ENCODE results near the gene ATRNL1. TPM values are rescaled to one million over a fixed set of nuclear protein-coding genes. Genes with fewer than 3 reads are reported as not detected.

Gene ATRNL1
- total and polyA plus RNA-seq, 2 of the 8 experiments (the other 6 are each of a cell fraction or from before 2014, with no cell fraction given), result 5.1 to 17.6 TPM

DNA sequence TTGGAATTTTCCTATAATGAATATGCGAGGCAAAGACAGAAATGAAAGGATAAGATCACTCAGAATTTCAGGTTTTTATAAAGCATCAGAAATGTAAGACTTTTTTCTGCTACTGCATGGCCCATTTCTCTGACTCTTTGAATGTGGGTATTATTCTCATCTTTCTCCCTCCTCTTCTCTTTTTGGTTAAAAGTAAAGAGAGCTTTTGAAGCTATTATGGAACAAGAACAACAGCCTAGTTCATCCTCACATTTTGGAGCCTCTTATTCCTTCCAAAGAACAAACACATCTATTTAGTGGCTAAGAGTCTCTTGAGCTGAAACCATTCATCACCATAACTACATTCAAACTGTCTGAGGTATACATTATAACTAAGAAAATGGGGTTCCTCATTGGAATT is 19.4 kb upstream of the ATRNL1 start:
- DNase-seq (ENCODE audit: low read depth in 1 of 2, low spot score in 2 of 2) (no peak), FAIRE-seq (no peak)
- Histone ChIP-seq H3K4me3 (ENCODE audit: extremely low read depth in 1 of 4, insufficient read depth in 2 of 4, low read depth in 3 of 4, low read length in 4 of 4) (no peak overlapping the region), H4K5ac (ENCODE audit: insufficient read length, low read depth, low read length) (no peak overlapping the region), H3K23me2 (ENCODE audit: low read depth, low read length) (no peaks in the 10 kb centered on the region), H3K9me3 (ENCODE audit: insufficient read depth in 2 of 2, low read depth in 1 of 2, low read length in 1 of 2) (peaks cover 10 to 12% of the 10 kb centered on the region in 2 experiments; a peak in 3 of 4 replicates), H3K18ac (ENCODE audit: extremely low read depth, low read length) (no peak overlapping the region), H3K27me3 (replicated peaks in 1 of 4; ENCODE audit: control insufficient read depth in 3 of 4, extremely low read depth in 1 of 4, insufficient read depth in 3 of 4, low read length in 3 of 4) (no peaks in the 10 kb centered on the region), H3K36me3 (ENCODE audit: control insufficient read depth in 2 of 4, insufficient read depth in 4 of 4, low read length in 3 of 4) (no peaks in the 10 kb centered on the region), H2BK20ac (ENCODE audit: low read length) (no peak overlapping the region), H4K8ac (ENCODE audit: extremely low read depth, insufficient read depth, low read length) (no peak overlapping the region), H3K4me1 (replicated peaks in 1 of 4; ENCODE audit: control insufficient read depth in 3 of 4, insufficient read depth in 4 of 4, low read length in 3 of 4) (no peaks in the 10 kb centered on the region), H2BK5ac (ENCODE audit: low read depth, low read length) (no peak overlapping the region), H3K27ac (ENCODE audit: low read depth, low read length) (no peak overlapping the region), H3K56ac (replicated peaks; ENCODE audit: insufficient read length, low read depth, low read length) (no peak overlapping the region), H3K4me2 (ENCODE audit: insufficient read depth in 1 of 2, low read depth in 2 of 2, low read length in 2 of 2) (no peak overlapping the region), H3K23ac (ENCODE audit: insufficient read length) (no peak overlapping the region), H3K4ac (replicated peaks; ENCODE audit: insufficient read length, low read depth, low read length) (no peak overlapping the region), H4K91ac (replicated peaks; ENCODE audit: insufficient read length, low read length) (no peak overlapping the region), H3K14ac (ENCODE audit: insufficient read length) (no peak overlapping the region), H2BK120ac (replicated peaks; ENCODE audit: low read depth, low read length) (no peak overlapping the region), H2BK12ac (ENCODE audit: low read depth, low read length) (no peak overlapping the region), H2AK5ac (ENCODE audit: low read depth, low read length) (no peak overlapping the region), H3K79me2 (ENCODE audit: control insufficient read depth in 1 of 2, insufficient read depth in 2 of 2, low read length in 2 of 2) (no peaks in the 10 kb centered on the region), H2BK15ac (ENCODE audit: low read length) (no peak overlapping the region), H3K79me1 (ENCODE audit: low read depth, low read length) (no peaks in the 10 kb centered on the region), H2AFZ (ENCODE audit: low read length) (no peak overlapping the region), H4K20me1 (replicated peaks in 1 of 2; ENCODE audit: control insufficient read depth in 1 of 2, insufficient read depth in 2 of 2, low read length in 2 of 2) (no peaks in the 10 kb centered on the region), H3K9ac (replicated peaks in 1 of 4; ENCODE audit: extremely low read depth in 1 of 4, low read depth in 3 of 4, low read length in 3 of 4) (no peak overlapping the region)
- 86% methylated on average over 1 of the region's 1 CpG; no CpG with 5 or more reads in 1 of the 2 experiments for WGBS, 2 experiments (ENCODE audit: extremely low coverage in 1 of 2, insufficient coverage in 1 of 2, insufficient read length in 1 of 2, insufficient replicate concordance in 2 of 2, low coverage in 1 of 2, low lambda C conversion rate in 2 of 2, missing lambda C conversion rate in 1 of 2)
- ChIA-PET POLR2A (ENCODE audit: partially characterized antibody) (no interaction called here), CTCF (ENCODE audit: partially characterized antibody) (no interaction called here)
- no peak for TF ChIP-seq POLR2AphosphoS5 (IDR thresholded peaks at IDR 0.05; ENCODE audit: low read depth, low read length)
- no peak for TF ChIP-seq SRF (IDR thresholded peaks at IDR 0.05; ENCODE audit: low read depth, low read length)

All from H1 (cell line).